Panc1 (cell line): ENCODE measurements around the gene LBHD1.

Experiments
- CTCF ChIP-seq: fragments of 450-650 bp; IDR thresholded peaks from 2 replicates; pipeline ENCODE4 v1.5.1; 2017; ENCODE audit warnings: mild to moderate bottlenecking
- POLR2AphosphoS5 ChIP-seq: IDR thresholded peaks from 2 replicates; pipeline ENCODE4 v1.6.1; 2012; ENCODE audit warnings: mild to moderate bottlenecking, low read depth, low read length, moderate library complexity
- SIN3A ChIP-seq: IDR thresholded peaks from 2 replicates; pipeline ENCODE4 v1.6.1; 2012; ENCODE audit warnings: low read depth, mild to moderate bottlenecking, low read length, moderate library complexity, borderline replicate concordance; ENCODE audit not compliant: insufficient read depth
- TCF7L2 ChIP-seq: IDR thresholded peaks from 2 replicates; pipeline ENCODE4 v1.6.1; 2011; ENCODE audit warnings: mild to moderate bottlenecking, low read depth, low read length, inconsistent platforms
- TF ChIP-seq, protein P1 (sequence below), 2 experiments: IDR thresholded peaks; 2 replicates each; pipeline ENCODE4 v1.6.1; 2011 to 2012; ENCODE audit warnings: low read depth in 2 of 2, control low read depth in 1 of 2, low read length in 1 of 2, mild to moderate bottlenecking in 1 of 2, moderate library complexity in 1 of 2; ENCODE audit not compliant: insufficient read depth in 1 of 2

- TF ChIP-seq SIN3A (no peak), CTCF (peak; percentile 90), TCF7L2 (no peak), POLR2AphosphoS5 (no peak)
- TF ChIP-seq, protein P1, sequence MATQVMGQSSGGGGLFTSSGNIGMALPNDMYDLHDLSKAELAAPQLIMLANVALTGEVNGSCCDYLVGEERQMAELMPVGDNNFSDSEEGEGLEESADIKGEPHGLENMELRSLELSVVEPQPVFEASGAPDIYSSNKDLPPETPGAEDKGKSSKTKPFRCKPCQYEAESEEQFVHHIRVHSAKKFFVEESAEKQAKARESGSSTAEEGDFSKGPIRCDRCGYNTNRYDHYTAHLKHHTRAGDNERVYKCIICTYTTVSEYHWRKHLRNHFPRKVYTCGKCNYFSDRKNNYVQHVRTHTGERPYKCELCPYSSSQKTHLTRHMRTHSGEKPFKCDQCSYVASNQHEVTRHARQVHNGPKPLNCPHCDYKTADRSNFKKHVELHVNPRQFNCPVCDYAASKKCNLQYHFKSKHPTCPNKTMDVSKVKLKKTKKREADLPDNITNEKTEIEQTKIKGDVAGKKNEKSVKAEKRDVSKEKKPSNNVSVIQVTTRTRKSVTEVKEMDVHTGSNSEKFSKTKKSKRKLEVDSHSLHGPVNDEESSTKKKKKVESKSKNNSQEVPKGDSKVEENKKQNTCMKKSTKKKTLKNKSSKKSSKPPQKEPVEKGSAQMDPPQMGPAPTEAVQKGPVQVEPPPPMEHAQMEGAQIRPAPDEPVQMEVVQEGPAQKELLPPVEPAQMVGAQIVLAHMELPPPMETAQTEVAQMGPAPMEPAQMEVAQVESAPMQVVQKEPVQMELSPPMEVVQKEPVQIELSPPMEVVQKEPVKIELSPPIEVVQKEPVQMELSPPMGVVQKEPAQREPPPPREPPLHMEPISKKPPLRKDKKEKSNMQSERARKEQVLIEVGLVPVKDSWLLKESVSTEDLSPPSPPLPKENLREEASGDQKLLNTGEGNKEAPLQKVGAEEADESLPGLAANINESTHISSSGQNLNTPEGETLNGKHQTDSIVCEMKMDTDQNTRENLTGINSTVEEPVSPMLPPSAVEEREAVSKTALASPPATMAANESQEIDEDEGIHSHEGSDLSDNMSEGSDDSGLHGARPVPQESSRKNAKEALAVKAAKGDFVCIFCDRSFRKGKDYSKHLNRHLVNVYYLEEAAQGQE (IDR thresholded peaks at IDR 0.05; ENCODE audit: insufficient read depth in 1 of 2, low read depth in 2 of 2, low read length in 1 of 2): no peak
These were observed 22.5 kb upstream of the LBHD1 start for GRCh38 chr11:62694455-62695167.
